Midbrain (tissue), 1 donor: ENCODE data around the gene SSX2IP.

Experiments
- DNase-seq: peaks from one replicate; lab custom pipeline; 2025; lab: John Stamatoyannopoulos, UW

Gene SSX2IP

GRCh38 chr1:84708031-84708430, 17.8 kb upstream of the SSX2IP start:
- no peak for DNase-seq

GRCh38 chr1:84705513-84705912, 15.3 kb upstream of the SSX2IP start:
- DNase-seq: no peak

- no peak for DNase-seq
Measured at GRCh38 chr1:84704872-84705417, 14.7 kb upstream of the SSX2IP start.

GRCh38 chr1:84703431-84703830, 13.2 kb upstream of the SSX2IP start:
- DNase-seq: no peak

GRCh38 chr1:84702143-84702542, 11.9 kb upstream of the SSX2IP start:
- no peak for DNase-seq

- no peak for DNase-seq
Measured at GRCh38 chr1:84701376-84701775, 11.1 kb upstream of the SSX2IP start.

- no peak for DNase-seq
Measured at GRCh38 chr1:84700070-84700469, 9.8 kb upstream of the SSX2IP start.

GRCh38 chr1:84698151-84699110, 8.2 kb upstream of the SSX2IP start:
- DNase-seq: no peak

GRCh38 chr1:84693785-84694184, 3.5 kb upstream of the SSX2IP start:
- DNase-seq: no peak

GRCh38 chr1:84693005-84693404, 2.7 kb upstream of the SSX2IP start:
- DNase-seq: peak; percentile 24

- DNase-seq: no peak
Measured at GRCh38 chr1:84692391-84692790, 2.1 kb upstream of the SSX2IP start.

- no peak for DNase-seq
Measured at GRCh38 chr1:84691122-84691783, 992 bp upstream of the SSX2IP start.

- DNase-seq: peak; percentile 74
Measured at GRCh38 chr1:84689514-84690396, 506 bp downstream of the SSX2IP start.

GRCh38 chr1:84688463-84689061, 1.7 kb downstream of the SSX2IP start:
- DNase-seq: no peak

- no peak for DNase-seq
Measured at GRCh38 chr1:84687714-84688462, 2.4 kb downstream of the SSX2IP start.

GRCh38 chr1:84686223-84686622, 4.0 kb downstream of the SSX2IP start:
- no peak for DNase-seq

- DNase-seq: no peak
Measured at GRCh38 chr1:84683508-84683907, 6.8 kb downstream of the SSX2IP start.

GRCh38 chr1:84682047-84682446, 8.2 kb downstream of the SSX2IP start:
- DNase-seq: no peak

- DNase-seq: no peak
Measured at GRCh38 chr1:84677415-84678099, 12.7 kb downstream of the SSX2IP start.

GRCh38 chr1:84675631-84676030, 14.6 kb downstream of the SSX2IP start:
- no peak for DNase-seq
